MG63 (cell line): Measurements from ENCODE around the gene POGK. TPM values are rescaled to one million over a fixed set of nuclear protein-coding genes. Genes with fewer than 3 reads are reported as not detected.
"Not testable (repeated sequence)": the region's sequence is repeated elsewhere in the genome, so short reads cannot be mapped to it uniquely, and the experiment has no call there.

Source experiments
- DNase-seq: peaks from one replicate; pipeline ENCODE4 v3.0.0-alpha.2; 2020
- H3K27me3 ChIP-seq: fragments of 250-450 bp; sonication (Bioruptor Pico); 2 replicates; pipeline ENCODE4 v1.5.1; 2020; ENCODE audit warnings: mild to moderate bottlenecking, moderate library complexity
- H3K36me3 ChIP-seq: fragments of 250-450 bp; sonication (Bioruptor Pico); 2 replicates; pipeline ENCODE4 v1.5.1; 2020; ENCODE audit warnings: mild to moderate bottlenecking, moderate library complexity
- H3K4me3 ChIP-seq: fragments of 250-450 bp; sonication (Bioruptor Pico); 2 replicates; pipeline ENCODE4 v1.5.1; 2020; ENCODE audit warnings: mild to moderate bottlenecking, moderate library complexity
- H3K9me3 ChIP-seq: fragments of 250-450 bp; sonication (Bioruptor Pico); 2 replicates; pipeline ENCODE4 v1.5.1; 2020; ENCODE audit warnings: mild to moderate bottlenecking, moderate library complexity
- total RNA-seq: library from RNA; depleted of rRNA; stranded (reverse); fragments of >200 nt; shearing (Covaris generic); gene quantifications from 2 replicates; pipeline ENCODE4 v1.2.3, GENCODE V29; 2014; ENCODE audit warnings: low replicate concordance; rRNA removed

POGK gene, protein sequence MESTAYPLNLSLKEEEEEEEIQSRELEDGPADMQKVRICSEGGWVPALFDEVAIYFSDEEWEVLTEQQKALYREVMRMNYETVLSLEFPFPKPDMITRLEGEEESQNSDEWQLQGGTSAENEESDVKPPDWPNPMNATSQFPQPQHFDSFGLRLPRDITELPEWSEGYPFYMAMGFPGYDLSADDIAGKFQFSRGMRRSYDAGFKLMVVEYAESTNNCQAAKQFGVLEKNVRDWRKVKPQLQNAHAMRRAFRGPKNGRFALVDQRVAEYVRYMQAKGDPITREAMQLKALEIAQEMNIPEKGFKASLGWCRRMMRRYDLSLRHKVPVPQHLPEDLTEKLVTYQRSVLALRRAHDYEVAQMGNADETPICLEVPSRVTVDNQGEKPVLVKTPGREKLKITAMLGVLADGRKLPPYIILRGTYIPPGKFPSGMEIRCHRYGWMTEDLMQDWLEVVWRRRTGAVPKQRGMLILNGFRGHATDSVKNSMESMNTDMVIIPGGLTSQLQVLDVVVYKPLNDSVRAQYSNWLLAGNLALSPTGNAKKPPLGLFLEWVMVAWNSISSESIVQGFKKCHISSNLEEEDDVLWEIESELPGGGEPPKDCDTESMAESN
- 70.1 and 89.1 TPM in 2 replicates for total RNA-seq

DNA sequence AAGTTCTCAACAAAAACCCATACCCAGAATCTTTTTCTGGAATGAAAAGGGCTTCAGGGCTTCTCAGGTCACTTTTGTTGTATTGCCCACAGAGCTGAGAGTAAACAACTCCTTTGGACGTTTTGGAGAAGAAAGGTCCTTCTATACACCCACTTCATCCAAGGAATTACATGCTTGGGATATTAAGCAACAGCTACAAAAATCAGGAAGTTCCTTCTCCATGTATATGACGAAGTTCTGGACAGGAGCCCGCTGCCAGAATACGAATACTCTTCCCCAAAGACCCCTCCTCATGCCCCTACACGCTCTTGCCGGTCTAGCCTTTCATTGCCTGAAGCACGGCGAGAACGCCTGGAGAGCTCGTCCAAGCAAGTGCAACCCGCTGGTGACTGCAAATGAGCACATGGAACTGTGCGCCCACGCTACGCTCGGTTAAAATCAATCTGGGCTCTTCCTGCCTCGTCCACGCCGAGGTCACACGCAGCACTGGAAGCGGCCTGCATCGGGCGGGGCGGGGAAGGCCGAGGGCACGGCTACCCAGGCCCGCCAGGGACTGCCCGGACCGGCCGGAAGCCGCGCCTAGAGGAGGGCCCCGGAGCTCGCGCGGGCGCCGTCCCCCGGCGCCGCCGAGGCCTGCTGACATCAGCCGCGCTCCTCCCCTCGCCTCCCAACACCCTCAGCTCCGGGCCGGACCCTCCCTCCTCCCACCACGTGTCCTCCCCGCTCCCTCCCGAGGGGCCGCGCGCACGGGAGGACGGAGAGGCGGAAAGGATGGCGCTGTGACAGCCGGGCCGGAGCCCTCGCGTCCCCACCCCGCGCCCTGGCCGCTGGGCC, at the start of gene POGK:
Gene POGK, plus strand, starts transcription at position 710 of the 834 bp plus-strand sequence. CDS start 1,482 bp downstream, outside the sequence.
- Histone ChIP-seq H3K36me3 (peaks cover 42% of the 10 kb centered on the region), H3K27me3 (no peaks in the 10 kb centered on the region), H3K9me3 (no peaks in the 10 kb centered on the region), H3K4me3 (peak within 1 kb of the TSS; percentile 78)
- DNase-seq: peak; percentile 97

DNA sequence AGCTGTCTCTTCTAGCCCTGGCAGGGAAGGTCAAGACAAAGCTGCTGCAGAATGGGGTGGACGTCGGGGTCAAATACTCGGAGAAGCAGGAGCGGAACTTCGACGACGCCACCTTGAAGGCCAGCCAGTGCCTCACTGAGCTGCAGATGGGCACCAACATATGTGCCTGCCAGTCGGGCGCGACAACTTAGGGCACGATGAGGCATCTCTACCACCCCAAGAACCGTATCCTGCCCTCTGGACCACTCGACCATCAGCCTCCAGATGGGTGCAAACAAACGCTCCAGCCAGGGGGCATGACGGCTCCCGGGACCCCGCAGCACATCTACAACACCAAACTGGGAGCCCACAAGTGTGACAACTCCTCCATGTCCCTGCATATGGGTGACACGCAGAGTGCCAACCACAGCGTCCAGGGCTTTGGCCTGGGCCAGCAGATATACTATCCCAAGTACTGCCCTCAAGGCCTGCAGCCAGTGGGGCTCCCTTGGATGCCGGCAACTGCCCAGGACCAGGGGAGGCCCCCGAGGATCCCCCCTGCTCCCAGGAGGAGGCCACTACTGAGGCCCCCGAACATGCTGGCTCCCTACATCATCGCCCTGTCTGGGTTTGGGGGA, 42.5 kb upstream of the POGK start:
- Histone ChIP-seq H3K27me3 (peaks cover 2% of the 10 kb centered on the region; the same call in 1 of the 2 replicates), H3K9me3 (no peaks in the 10 kb centered on the region), H3K4me3 (no peak overlapping the region), H3K36me3 (no peaks in the 10 kb centered on the region)
- no peak for DNase-seq

DNA sequence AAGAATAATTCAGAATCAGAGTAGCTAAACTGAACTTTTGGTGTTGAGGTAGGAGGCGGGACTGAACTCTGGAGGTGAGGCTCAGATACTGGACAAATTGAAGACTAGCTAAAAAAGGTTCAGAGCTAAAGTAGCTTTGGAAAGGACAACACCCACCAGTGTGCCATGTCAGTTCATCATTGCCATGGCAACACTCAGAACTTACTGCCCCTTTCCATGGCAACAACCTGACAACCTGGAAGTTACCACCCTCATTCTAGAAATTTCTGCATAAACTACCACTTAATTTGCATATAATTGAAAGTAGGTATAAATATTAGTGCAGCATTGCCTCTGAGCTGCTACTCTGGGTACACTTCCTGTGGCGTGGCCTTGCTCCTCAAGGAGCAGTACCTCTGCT, 30.3 kb upstream of the POGK start:
- Histone ChIP-seq H3K9me3 (peaks cover 7% of the 10 kb centered on the region; the same call in 1 of the 2 replicates), H3K36me3 (no peaks in the 10 kb centered on the region), H3K27me3 (no peaks in the 10 kb centered on the region), H3K4me3 (no peak overlapping the region)
- DNase-seq: no peak

DNA sequence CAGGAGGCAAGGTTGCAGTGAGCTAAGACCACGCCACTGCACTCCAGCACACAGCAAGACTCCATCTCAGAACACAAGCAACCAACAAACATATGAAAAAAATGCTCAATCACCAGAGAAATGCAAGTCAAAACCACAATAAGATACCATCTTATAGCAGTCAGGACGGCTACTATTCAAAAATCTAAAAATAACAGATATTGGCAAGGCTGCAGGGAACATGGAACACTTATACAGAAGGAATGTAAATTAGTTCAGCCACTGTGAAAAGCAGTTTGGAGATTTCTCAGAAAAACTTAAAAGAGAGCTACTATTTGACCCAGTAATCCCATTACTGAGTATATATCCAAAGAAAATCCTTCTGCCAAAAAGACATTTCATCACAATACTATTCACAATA, 27.6 kb upstream of the POGK start:
- H3K27me3 ChIP-seq: no peaks in the 10 kb centered on the region
- no peaks in the 10 kb centered on the region for H3K36me3 ChIP-seq
- no peak overlapping the region for H3K4me3 ChIP-seq
- peaks cover 7% of the 10 kb centered on the region; the same call in 1 of the 2 replicates for H3K9me3 ChIP-seq
- no peak for DNase-seq

DNA sequence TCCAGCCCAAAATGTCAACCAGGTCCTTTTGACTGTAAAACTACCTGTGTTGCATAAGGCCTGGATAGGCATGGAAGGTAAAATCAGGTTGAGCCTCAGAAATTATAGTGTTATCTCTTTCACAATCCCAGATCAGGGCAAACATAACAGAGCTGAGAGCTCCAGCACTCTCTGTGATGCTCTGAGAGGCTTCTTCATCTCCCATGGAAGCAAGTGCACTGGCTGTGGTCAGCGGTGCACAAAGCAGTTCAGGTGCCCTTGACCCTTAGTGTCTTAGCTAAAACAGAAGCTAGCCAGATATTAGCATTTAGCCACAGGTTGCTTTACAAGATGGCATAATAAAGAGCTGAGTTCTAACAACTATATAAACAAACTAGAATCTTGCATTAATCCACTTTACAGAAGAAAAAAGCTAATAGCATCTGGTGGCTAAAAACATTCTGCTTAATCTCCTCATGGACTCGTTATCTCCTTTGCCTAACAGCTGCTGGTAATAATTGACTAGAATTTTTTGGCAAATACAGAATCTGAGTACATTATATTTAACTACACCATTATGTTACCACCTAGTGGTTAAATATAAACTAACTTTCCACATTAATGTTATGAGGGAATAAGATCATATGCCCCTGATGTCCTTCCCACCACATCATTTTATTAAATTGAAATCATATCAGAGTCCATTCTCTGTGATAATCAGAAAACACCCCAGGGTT, 25.6 kb upstream of the POGK start:
- Histone ChIP-seq H3K36me3 (no peaks in the 10 kb centered on the region), H3K9me3 (peaks cover 7% of the 10 kb centered on the region; the same call in 1 of the 2 replicates), H3K4me3 (no peak overlapping the region), H3K27me3 (no peaks in the 10 kb centered on the region)
- no peak for DNase-seq

DNA sequence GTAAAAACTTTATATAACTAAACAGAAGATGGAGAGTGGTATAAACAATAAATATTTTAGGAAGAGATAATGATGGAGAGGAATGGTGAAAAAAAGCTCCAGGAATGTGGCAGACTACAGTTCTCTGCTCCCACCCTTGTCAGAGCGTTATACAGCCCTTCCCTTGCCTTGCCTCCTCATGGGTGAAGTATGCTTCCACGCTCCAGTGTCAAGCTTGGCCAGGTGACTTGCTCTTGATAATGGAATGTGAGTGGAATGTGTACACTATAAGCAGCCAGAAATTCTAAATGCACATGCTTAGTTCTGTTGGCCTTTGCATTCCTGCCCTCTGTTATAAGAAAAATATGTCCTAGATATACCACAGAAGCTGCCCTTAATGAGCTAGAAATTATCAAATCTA, 24.7 kb upstream of the POGK start:
- Histone ChIP-seq H3K36me3 (no peaks in the 10 kb centered on the region), H3K27me3 (no peaks in the 10 kb centered on the region), H3K9me3 (peaks cover 7% of the 10 kb centered on the region; the same call in 1 of the 2 replicates), H3K4me3 (no peak overlapping the region)
- peak; percentile 60 for DNase-seq

DNA sequence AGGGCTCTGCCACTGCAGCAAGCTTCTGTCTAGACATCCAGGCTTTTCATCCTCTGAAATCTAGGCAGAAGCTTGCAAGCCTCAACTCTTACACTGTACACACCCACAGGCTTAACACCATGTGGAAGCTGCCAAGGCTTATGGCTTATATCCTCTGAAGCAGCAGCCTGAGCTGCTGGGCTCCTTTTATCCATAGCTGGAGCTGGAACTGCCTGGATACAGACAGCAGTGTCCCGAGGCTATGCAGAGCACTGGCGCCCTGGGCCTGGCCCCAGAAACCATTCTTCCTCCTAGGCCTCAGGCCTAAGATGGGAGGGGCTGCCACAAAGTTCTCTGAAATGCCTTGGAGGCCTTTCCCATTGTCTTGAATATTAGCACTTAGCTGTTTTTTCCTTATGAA, 19.3 kb upstream of the POGK start:
- Histone ChIP-seq H3K36me3 (no peaks in the 10 kb centered on the region), H3K27me3 (no peaks in the 10 kb centered on the region), H3K4me3 (no peak overlapping the region), H3K9me3 (no peaks in the 10 kb centered on the region)
- no peak for DNase-seq

DNA sequence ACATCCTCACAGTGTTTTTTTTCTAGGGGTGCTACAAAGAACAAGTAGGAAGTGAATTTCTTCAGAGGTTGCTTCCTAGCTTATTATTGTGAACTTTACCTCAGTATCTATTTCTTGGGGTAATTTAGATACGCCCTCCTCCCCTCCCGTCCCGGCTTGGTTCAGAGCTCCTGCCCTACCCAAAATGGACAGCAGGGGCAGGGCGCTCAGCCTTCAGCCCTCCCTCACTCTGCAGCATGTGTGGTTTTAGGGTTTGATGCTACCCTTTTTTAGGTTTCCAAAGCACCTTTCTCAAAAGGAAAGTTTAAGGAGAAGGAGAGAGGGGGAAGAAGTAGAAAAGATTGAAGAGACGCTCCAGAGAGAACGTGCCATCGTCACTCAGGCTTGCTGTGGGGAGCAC, 16.9 kb upstream of the POGK start:
- DNase-seq: no peak

DNA sequence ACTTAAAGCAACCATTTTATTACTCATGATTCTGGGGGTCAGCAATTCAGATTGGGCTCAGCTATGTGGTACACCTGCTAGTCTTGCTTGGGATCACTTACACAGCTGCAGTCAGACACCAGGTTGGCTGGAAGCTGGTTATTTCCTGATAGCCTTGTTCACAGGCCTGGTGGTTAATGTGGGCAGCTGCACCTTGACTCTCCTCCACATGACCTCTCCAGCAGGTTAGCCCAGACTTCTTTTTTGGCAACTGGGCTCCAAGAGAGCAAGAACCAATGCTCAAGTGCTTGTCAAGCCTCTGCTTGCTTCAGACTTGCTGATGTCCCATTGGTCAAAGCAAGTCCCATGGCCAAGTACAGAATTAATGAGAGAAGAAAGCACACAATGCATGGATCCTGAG, 11.8 kb upstream of the POGK start:
- DNase-seq: no peak
- Histone ChIP-seq H3K4me3 (no peak overlapping the region), H3K9me3 (peaks cover 17% of the 10 kb centered on the region), H3K36me3 (no peaks in the 10 kb centered on the region), H3K27me3 (no peaks in the 10 kb centered on the region)

More for the DNA sequence above, 16.9 kb upstream of the POGK start:
- no peaks in the 10 kb centered on the region for H3K36me3 ChIP-seq
- H3K4me3 ChIP-seq: no peak overlapping the region
- 0 out of 2 replicates have a peak, but pooled peaks cover under 1% of the 10 kb centered on the region for H3K9me3 ChIP-seq
- no peaks in the 10 kb centered on the region for H3K27me3 ChIP-seq

DNA sequence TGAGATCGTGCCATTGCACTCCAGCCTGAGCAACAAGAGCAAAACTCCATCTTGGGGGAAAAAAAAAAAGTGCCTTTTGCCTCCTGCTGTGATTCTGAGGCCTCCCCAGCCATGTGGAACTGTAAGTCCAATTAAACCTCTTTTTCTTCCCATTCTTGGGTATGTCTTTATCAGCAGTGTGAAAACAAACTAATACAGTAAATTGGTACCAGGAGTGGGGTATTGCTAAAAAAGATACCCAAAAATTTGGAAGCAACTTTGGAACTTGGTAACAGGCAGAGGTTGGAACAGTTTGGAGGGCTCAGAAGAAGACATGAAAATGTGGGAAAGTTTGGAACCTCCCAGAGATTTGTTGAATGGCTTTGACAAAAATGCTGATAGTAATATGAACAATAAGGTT, 9.5 kb upstream of the POGK start:
- not testable (repeated sequence) for H3K36me3 ChIP-seq, H3K27me3 ChIP-seq, DNase-seq, H3K4me3 ChIP-seq
- H3K9me3 ChIP-seq: peaks cover 17% of the 10 kb centered on the region

DNA sequence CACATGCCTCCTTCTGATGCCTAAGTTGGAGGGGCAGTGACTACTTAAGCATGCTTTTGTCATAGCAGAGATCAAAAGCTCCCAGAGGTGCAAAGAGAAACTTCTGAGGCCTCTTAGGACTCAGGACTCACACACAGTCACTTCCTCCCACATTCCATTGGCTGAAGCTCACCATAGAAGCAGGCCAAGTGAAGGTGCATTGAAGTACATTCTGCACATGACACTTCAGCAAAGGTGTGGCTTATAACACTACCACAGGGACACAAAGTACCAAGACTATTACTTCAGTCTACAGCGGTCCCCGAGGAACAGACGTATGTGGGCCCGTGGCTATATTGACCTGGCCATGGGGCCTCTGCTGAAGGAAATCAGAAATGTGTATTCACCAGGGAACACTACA, 2.5 kb upstream of the POGK start:
- H3K4me3 ChIP-seq: no peak overlapping the region
- no peaks in the 10 kb centered on the region for H3K27me3 ChIP-seq
- DNase-seq: peak; percentile 15
- H3K9me3 ChIP-seq: no peaks in the 10 kb centered on the region
- peaks cover 19% of the 10 kb centered on the region for H3K36me3 ChIP-seq

DNA sequence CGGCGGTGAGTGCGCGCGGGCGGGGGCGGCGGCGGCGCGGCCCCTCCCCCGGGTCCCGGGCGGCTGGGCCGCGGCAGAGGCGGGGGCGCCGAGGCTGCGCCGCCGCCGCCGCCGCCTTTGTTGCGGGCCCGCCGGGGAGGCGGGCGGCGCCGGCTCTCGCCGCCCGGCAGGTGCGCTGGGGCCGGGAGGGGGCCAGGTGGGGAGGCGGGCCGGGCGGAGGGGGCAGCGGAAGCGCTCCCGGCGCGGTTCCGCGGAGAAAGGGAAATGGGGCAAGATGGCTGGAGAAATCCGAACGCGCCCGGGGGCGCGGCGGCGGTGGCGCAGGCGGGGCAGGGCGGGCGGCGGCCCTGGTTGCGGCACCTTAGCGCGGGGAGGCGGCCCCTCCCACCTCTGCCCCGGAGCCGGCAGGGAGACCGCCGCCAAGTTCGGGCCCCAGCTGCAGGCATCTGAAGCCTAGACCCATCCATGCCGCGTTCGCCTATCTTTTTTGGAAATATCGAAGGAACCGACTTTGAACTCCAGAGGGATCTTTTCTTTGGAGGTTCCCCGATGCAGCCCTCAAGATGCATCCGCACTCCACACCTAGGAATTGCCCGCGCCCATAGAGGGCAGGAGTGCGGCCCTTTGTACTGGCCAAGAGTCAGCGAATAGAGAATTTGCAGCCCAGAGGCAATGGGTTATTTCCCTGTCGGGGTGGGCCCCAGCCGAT, 479 bp downstream of the POGK start:
- peaks cover 49% of the 10 kb centered on the region for H3K36me3 ChIP-seq
- H3K9me3 ChIP-seq: no peaks in the 10 kb centered on the region
- H3K4me3 ChIP-seq: peak overlapping the region; percentile 78
- H3K27me3 ChIP-seq: no peaks in the 10 kb centered on the region
- DNase-seq: peak; percentile 72

DNA sequence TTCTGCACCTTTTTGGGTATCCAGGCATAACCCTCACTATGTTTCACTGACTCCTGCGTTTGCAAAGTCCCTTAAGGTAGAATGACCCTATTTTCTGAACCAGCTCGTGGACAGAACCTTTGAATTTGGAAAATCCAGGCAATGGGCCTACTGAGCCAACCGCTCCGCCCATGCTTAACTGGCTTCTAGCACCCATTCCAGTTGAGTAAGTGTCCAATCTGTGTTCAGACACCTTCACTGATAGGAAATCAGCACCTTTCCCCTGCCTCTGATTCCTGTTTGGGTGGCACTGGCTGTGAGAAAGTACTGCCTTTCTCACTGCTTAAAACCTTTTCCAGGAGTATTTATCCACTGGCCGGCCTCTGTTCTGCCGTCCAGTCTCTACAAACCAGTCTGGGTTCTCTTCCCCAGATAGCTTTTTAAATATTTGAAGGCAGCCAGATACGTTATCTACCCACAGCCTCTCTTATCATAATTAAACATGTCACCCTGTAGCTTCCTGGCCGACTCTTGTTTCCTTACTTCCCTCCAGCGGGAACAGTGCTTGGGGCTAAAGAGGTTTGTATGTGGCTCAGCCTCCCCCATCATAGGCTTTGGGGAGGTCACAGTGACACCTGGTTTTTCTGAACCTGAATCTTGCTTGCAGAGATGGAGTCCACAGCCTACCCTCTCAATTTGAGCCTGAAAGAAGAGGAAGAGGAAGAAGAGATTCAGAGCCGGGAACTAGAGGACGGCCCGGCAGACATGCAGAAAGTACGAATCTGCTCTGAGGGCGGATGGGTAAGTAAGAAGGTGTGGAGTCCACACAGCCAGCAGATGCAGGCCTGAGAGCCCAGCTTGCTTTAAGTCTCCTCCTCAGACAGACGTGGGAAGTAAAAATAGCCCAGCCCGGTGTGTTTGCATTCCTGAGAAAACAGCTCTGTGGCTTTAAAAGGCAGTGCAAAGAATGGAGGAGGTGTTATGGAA, 1.3 kb downstream of the POGK start:
- DNase-seq: no peak
- Histone ChIP-seq H3K36me3 (peaks cover 56% of the 10 kb centered on the region), H3K9me3 (no peaks in the 10 kb centered on the region), H3K27me3 (no peaks in the 10 kb centered on the region), H3K4me3 (peak overlapping the region; percentile 78)

DNA sequence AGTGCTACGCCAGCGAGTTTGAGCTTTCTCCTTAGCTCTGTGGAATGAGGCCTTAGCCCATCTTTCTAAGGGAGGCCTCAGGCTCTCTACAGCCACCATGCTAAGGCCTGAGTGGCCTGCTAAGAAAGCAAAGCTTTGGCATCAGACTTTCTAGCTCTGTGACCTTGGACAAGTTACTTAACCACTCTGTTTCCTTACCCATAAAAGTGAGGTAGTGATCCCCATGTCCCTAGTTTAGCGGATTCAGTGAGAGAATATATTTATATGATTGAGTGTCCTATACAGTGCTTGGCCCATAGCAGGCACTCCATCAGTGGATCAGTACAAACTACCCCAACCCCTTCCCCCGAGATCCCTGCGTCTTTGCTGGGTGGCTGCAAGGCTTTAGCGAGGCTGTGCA, 4.0 kb downstream of the POGK start:
- H3K27me3 ChIP-seq: no peaks in the 10 kb centered on the region
- no peak for DNase-seq
- no peak overlapping the region for H3K4me3 ChIP-seq
- peaks cover 84% of the 10 kb centered on the region for H3K36me3 ChIP-seq
- H3K9me3 ChIP-seq: no peaks in the 10 kb centered on the region
